Hepatocyte (in vitro differentiated cells): ENCODE results near the gene DPT.

Source experiments
- EZH2 ChIP-seq: fragments of 200-600 bp; sonication (generic); IDR thresholded peaks from 2 replicates; pipeline ENCODE4 v1.6.1; 2016; ENCODE audit warnings: antibody characterized with exemption, mild to moderate bottlenecking, borderline replicate concordance
- TF ChIP-seq, protein P1 (sequence below): fragments of 200-600 bp; sonication (generic); IDR thresholded peaks from 2 replicates; pipeline ENCODE4 v1.5.1; 2016; ENCODE audit warnings: antibody characterized with exemption, mild to moderate bottlenecking; ENCODE audit not compliant: poor library complexity

DNA sequence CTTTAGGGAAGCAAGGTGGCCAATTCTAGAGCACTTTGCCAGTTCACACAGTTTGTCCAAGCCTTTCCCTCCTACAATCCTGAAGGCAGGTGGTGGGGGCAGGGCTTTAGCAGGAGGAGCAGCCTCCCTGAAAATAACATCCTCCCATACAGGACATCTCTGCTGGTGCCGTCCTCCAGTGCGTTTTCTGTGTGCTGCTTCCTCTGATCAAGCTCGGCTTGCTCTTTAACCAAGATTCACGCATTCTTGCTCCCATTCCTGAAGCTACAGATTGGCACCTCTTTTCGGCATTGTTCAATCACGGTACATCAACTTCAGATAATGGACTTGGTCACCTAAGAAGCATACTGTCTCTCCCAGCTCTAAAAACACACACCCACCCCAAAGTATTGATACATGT is 7.5 kb upstream of the DPT start:
- TF ChIP-seq EZH2 = no peak
- TF ChIP-seq, protein P1, sequence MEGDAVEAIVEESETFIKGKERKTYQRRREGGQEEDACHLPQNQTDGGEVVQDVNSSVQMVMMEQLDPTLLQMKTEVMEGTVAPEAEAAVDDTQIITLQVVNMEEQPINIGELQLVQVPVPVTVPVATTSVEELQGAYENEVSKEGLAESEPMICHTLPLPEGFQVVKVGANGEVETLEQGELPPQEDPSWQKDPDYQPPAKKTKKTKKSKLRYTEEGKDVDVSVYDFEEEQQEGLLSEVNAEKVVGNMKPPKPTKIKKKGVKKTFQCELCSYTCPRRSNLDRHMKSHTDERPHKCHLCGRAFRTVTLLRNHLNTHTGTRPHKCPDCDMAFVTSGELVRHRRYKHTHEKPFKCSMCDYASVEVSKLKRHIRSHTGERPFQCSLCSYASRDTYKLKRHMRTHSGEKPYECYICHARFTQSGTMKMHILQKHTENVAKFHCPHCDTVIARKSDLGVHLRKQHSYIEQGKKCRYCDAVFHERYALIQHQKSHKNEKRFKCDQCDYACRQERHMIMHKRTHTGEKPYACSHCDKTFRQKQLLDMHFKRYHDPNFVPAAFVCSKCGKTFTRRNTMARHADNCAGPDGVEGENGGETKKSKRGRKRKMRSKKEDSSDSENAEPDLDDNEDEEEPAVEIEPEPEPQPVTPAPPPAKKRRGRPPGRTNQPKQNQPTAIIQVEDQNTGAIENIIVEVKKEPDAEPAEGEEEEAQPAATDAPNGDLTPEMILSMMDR = no peak
